ENCODE measurements around the gene PAIP2B.
"Not testable (repeated sequence)": the region's sequence is repeated elsewhere in the genome, so short reads cannot be mapped to it uniquely, and the experiment has no call there.

The PAIP2B gene

GRCh38 chr2:71226965-71227560 lies at the start of gene PAIP2B:
PAIP2B (minus strand) TSS chr2:71227103; CDS start chr2:71202589, 24,514 bp downstream.
- DNase-seq (ENCODE audit: low read depth in 3 of 3), result peak; percentile 94 to 98 (median 97)

- DNase-seq (ENCODE audit: low read depth in 3 of 3), result no peak
Measured at GRCh38 chr2:71275939-71276310, 49.0 kb upstream of the PAIP2B start.

DNA sequence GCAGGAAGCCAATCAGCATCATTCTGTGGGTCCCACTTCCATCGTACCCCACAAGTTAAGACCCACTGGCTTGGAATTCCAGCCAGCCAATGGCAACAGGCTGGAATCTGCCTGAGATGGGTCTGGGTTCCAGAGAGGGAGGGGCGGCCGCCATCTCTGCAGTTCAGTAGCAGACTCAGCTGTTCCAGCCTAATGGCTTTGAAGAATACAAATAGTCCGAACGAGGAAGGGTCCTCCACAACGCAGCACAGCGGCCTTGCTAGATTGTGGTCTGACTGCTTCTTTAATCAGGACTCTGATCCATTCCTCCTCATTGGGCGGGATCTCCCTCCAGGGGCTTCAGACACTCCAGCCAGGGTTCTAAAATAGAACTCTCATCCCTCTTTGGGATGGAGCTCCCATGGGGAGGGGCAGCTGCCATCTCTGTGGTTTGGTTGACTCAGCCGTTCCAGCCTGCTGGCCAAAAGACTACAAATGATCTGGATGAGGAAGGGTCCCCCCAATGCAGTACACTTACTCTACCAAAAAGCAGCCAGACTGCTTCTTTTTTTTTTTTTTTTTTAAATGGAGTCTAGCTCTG lies 42.7 kb upstream of the PAIP2B start:
- no peak for DNase-seq (ENCODE audit: low read depth in 3 of 3)

- DNase-seq (ENCODE audit: low read depth in 3 of 3), result no peak
Measured at GRCh38 chr2:71263386-71263785, 36.5 kb upstream of the PAIP2B start.

DNA sequence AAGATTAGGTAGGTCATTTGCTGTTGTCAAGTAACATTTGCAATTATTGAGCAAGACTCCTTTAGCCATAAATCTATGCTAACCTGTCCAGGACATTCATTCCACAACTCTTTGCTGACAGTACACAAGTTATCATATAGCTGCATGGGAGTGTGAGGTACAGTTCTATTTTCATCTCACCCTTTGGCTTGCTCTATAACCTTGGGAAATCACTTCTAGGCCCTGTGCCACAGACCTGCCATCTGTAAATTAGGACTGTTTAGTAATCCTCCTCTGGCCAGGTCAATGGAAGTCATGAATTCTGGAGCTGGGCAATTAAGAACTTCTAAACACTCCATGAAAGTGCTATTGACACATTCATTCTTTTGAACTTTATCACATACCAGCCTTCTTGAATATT lies 34.6 kb upstream of the PAIP2B start:
- no peak for DNase-seq (ENCODE audit: low read depth in 3 of 3)

GRCh38 chr2:71256421-71256820 lies 29.5 kb upstream of the PAIP2B start:
- DNase-seq (ENCODE audit: low read depth in 3 of 3), result no peak

- no peak for DNase-seq (ENCODE audit: low read depth in 3 of 3)
Measured at GRCh38 chr2:71254776-71255175, 27.9 kb upstream of the PAIP2B start.

DNA sequence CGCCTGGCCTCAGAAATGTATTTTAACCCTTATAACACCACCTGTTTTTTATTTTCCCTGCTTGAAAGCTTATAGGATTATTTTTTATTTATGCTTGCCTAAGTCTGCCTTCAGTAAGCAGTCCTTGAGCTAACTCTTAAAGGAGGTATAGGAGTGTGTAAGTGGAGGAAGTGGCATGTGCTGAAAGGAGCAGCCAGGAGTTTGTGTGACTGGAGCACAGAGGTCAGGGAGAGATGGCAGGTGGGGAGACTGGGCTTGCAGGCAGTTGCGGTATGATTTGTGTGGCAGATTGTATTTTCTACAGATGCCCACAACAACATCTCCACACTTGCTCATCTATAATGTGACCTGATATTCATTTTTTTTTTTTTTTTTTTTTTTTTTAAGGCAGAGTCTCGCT lies 27.2 kb upstream of the PAIP2B start:
- DNase-seq (ENCODE audit: low read depth in 3 of 3), result no peak

DNA sequence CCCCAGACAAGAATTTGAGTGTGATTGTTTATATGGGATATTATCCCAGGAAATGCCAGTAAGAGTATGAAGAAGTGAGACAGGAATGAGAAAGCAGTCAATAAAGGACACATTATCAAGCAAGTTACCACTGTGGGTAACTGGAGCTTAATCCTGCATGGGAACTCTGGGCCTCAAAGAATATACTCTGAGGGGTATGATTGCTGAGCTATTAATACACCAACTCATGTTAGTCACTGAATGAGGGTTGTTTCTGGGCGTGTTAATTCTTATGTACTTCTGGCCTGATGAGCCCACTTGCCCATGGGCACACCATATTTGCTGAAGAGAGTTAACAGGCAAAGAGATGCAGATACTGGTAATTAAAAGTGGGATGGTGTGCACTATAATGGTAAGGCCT lies 26.6 kb upstream of the PAIP2B start:
- no peak for DNase-seq (ENCODE audit: low read depth in 3 of 3)

- no peak for DNase-seq (ENCODE audit: low read depth in 3 of 3)
Measured at GRCh38 chr2:71252862-71253261, 26.0 kb upstream of the PAIP2B start.

GRCh38 chr2:71250935-71251334 lies 24.0 kb upstream of the PAIP2B start:
- no peak for DNase-seq (ENCODE audit: low read depth in 3 of 3)

DNA sequence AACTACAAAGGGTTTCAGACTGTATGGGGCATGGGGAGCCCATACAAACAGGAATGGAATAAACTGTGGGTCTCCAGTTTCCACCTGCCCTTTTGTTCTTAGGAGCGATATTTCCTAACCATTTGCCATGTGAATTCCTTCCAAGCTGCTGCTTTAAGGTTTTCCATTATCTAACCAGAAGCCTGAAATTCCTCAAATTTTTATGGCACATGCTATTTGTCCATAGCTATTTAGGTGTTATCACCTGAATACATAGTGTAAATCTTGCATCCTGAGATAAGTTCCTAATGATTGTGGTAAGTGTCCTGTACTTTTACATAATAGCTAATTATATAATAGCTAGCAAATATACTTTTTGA lies 17.4 kb upstream of the PAIP2B start:
- DNase-seq (ENCODE audit: low read depth in 3 of 3), result no peak

GRCh38 chr2:71243634-71244301 lies 16.9 kb upstream of the PAIP2B start:
- DNase-seq (ENCODE audit: low read depth in 3 of 3), result no peak

DNA sequence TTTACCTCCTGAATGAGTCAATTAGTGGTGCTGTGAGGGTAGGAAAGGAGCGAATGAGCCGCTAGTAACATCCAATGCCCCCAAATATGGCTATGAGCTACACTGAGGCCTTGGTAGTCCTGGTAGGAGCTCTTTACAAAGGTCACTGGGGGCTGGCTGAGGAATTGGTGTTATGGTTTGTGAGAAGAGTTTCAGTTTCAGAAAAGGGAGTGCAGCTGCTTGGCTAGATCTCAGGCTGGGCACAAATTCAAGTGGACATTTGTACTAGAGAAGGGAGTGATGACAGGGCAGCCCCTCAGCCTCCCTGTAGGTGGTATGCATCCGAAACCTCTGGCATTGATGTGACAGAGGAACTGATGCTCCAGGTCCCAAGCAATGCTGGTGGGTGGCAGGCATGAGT lies 13.9 kb upstream of the PAIP2B start:
- no peak for DNase-seq (ENCODE audit: low read depth in 3 of 3)

- DNase-seq (ENCODE audit: low read depth in 3 of 3), result no peak
Measured at GRCh38 chr2:71238089-71238488, 11.2 kb upstream of the PAIP2B start.

GRCh38 chr2:71235930-71236587 lies 9.2 kb upstream of the PAIP2B start:
- no peak for DNase-seq (ENCODE audit: low read depth in 3 of 3)

DNA sequence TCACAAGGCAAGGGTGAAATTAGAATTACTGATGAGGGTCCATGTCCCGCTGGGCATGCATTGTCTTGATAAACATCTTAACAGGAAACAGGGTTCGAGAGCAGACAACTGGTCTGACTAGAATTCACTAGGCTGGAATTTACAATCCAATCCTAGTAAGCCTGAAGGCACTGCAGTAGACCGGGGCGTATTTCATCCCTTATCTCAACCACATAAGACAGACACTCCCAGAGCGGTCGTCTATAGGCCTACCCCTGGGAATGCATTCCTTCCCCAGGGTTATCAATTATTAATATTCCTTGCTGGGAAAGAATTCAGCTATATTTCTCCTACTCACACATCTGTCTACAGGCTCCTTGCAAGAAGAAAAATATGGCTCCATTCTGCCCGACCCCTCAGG lies 6.2 kb upstream of the PAIP2B start:
- not testable (repeated sequence) for DNase-seq (ENCODE audit: low read depth in 3 of 3)

- peak in 1 of 3 donors; percentile 8 for DNase-seq (ENCODE audit: low read depth in 3 of 3)
Measured at GRCh38 chr2:71226096-71226964, 573 bp downstream of the PAIP2B start.

GRCh38 chr2:71224935-71225334 lies 2.0 kb downstream of the PAIP2B start:
- DNase-seq (ENCODE audit: low read depth in 3 of 3), result no peak

GRCh38 chr2:71224457-71224856 lies 2.4 kb downstream of the PAIP2B start:
- no peak for DNase-seq (ENCODE audit: low read depth in 3 of 3)

GRCh38 chr2:71223767-71224333 lies 3.1 kb downstream of the PAIP2B start:
- no peak for DNase-seq (ENCODE audit: low read depth in 3 of 3)

DNA sequence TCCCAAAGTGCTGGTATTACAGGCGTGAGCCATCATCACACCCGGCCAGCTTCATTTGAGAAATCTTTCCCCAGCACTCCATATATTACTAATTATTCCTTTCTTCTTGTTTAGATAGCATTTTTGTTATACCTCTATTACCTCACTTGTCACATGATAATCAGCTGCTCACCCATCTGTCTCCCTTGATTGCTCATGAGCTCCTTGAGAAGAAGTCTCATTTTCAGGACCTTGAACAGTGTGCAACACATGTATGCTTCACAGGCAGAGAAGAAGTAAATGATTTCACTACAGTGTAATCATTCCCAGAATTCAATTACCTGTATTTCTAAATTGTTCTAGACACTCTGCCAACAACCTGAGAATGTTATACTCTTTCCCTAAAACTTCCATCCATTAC lies 6.2 kb downstream of the PAIP2B start:
- DNase-seq (ENCODE audit: low read depth in 3 of 3), result no peak
